Stomach (tissue), 9 donors: ENCODE measurements around the gene PRKCE. TPM values are rescaled to one million over a fixed set of nuclear protein-coding genes. Genes with fewer than 3 reads are reported as not detected.

Experiments
- DNase-seq, 2 donors: peaks; one replicate each; pipeline versions ENCODE4 v3.0.0 to v3.0.0-alpha.2; 2013 to 2019
- H3K27ac ChIP-seq, 5 donors: fragments of 200-600 bp in 4 of 5; sonication (generic) in 4 of 5; one replicate each; pipeline ENCODE4 v1.5.1; 2013 to 2019; ENCODE audit warnings: mild to moderate bottlenecking in 1 of 5, moderate library complexity in 1 of 5
- H3K27me3 ChIP-seq, 3 donors: fragments of 200-600 bp; sonication (generic); one replicate each; pipeline ENCODE4 v1.5.1; 2017 to 2019; ENCODE audit warnings: mixed run types in 1 of 3
- H3K36me3 ChIP-seq, 4 donors: fragments of 200-600 bp; sonication (generic); 1 replicate in 3 of 4; 2 replicates in 1 of 4; pipeline ENCODE4 v1.5.1; 2016 to 2019
- H3K4me1 ChIP-seq, 4 donors: fragments of 200-600 bp; sonication (generic); one replicate each; pipeline ENCODE4 v1.5.1; 2016 to 2019
- H3K4me3 ChIP-seq, 4 donors: fragments of 200-600 bp; sonication (generic) in 3 of 4; one replicate each; pipeline ENCODE4 v1.5.1; 2016 to 2019; ENCODE audit warnings: mild to moderate bottlenecking in 1 of 4
- H3K9me3 ChIP-seq, 4 donors: fragments of 200-600 bp; sonication (generic); one replicate each; pipeline ENCODE4 v1.5.1; 2016 to 2019
- EP300 ChIP-seq: sonication (generic); formaldehyde crosslinking; IDR thresholded peaks from one replicate; pipeline ENCODE4 v1.6.1; 2017; ENCODE audit warnings: antibody characterized with exemption
- POLR2A ChIP-seq, 4 donors: fragments of 450-650 bp; IDR thresholded peaks; one replicate each; pipeline ENCODE4 v1.6.1; 2016; ENCODE audit warnings: antibody characterized with exemption in 4 of 4, control low read depth in 2 of 4, mild to moderate bottlenecking in 1 of 4, moderate library complexity in 1 of 4
- POLR2AphosphoS5 ChIP-seq, 3 donors: sonication (generic); formaldehyde crosslinking; IDR thresholded peaks; one replicate each; pipeline ENCODE4 v1.6.1; 2016; ENCODE audit warnings: antibody characterized with exemption in 3 of 3
- WGBS, 5 donors: extraction: QIAGEN DNeasy Blood & Tissue Kit in 3 of 5; methylation state at CpG; one replicate each; pipeline versions ENCODE4 v1.1.5 to v1.1.7; 2013 to 2018; 5-methylcytosine and 5-hydroxymethylcytosine counted together
- intact Hi-C: fragments of 100-400 bp; cut with DNase I; formaldehyde crosslinking; loops from one replicate; pipeline ENCODE4 v1.15.1; 2023; ENCODE audit warnings: low total_unique reads
- polyA plus RNA-seq, 3 donors: library from polyadenylated mRNA; stranded (reverse); fragments of 200-250 nt; gene quantifications; one replicate each; pipeline ENCODE4 v1.2.3, GENCODE V29; 2013
- total RNA-seq, 5 donors: library from RNA; depleted of rRNA; stranded (reverse); fragments of >200 nt; gene quantifications; one replicate each; pipeline versions ENCODE4 v1.1.0 to v1.2.3, GENCODE V29; 2014 to 2016
- TF ChIP-seq, protein P1 (sequence below), 7 experiments: fragments of 450-650 bp in 4 of 7; fragments of 200-600 bp in 3 of 7; sonication (generic) in 3 of 7; IDR thresholded peaks; one replicate each; pipeline ENCODE4 v1.5.1; 2016 to 2019; ENCODE audit warnings: antibody characterized with exemption in 7 of 7, control low read depth in 2 of 7, mild to moderate bottlenecking in 1 of 7
- donor health status: healthy with polysubstance abuse.
- donor health status: Bipolar disorder and iron deficiency.
- donor health status: healthy.

The PRKCE gene
- total and polyA plus RNA-seq, 8 donors: 2.0 to 92.0 (median 10.0) TPM

DNA sequence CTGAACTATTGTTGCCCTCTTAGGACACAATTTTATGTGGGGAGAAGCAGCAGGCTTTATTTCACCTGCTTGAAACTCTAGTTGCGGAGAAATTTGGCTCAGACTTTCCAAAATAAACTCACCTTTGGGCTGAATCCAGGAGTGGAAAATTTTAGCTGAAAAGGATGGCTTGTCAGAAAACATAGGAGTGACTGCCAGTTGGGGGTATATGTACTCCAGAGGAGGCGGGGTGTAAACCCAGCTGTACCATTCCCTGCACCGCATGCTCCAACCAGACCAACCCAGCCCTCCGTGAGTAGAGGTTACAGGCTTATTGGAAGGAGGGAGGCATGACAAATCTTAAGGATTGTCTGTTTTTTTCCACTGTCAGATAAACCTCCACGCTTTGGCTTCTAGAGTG lies 53.8 kb downstream of the PRKCE start:
- Histone ChIP-seq H3K36me3 (no peaks in the 10 kb centered on the region), H3K4me1 (peaks cover 0 to 48% (median 18%) of the 10 kb centered on the region in 4 donors), H3K27ac (peak overlapping the region in 1 of 5 donors; percentile 30), H3K4me3 (no peak overlapping the region), H3K9me3 (no peaks in the 10 kb centered on the region), H3K27me3 (no peaks in the 10 kb centered on the region)
- 43 to 59% (median 57%) methylated on average over 5 of the region's 5 CpGs for WGBS, 5 donors
- intact Hi-C loops: no loop called here
- no peak for DNase-seq
- TF ChIP-seq, protein P1, sequence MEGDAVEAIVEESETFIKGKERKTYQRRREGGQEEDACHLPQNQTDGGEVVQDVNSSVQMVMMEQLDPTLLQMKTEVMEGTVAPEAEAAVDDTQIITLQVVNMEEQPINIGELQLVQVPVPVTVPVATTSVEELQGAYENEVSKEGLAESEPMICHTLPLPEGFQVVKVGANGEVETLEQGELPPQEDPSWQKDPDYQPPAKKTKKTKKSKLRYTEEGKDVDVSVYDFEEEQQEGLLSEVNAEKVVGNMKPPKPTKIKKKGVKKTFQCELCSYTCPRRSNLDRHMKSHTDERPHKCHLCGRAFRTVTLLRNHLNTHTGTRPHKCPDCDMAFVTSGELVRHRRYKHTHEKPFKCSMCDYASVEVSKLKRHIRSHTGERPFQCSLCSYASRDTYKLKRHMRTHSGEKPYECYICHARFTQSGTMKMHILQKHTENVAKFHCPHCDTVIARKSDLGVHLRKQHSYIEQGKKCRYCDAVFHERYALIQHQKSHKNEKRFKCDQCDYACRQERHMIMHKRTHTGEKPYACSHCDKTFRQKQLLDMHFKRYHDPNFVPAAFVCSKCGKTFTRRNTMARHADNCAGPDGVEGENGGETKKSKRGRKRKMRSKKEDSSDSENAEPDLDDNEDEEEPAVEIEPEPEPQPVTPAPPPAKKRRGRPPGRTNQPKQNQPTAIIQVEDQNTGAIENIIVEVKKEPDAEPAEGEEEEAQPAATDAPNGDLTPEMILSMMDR (IDR thresholded peaks at IDR 0.05): no peak
- TF ChIP-seq EP300: no peak
- TF ChIP-seq POLR2AphosphoS5 (IDR thresholded peaks at IDR 0.05): no peak
- no peak for TF ChIP-seq POLR2A (IDR thresholded peaks at IDR 0.05)

GRCh38 chr2:45706033-45706432 lies 54.6 kb downstream of the PRKCE start:
- DNase-seq: no peak
- intact Hi-C loops: no loop called here
- H3K36me3 ChIP-seq: no peaks in the 10 kb centered on the region
- no peak overlapping the region for H3K4me3 ChIP-seq
- H3K4me1 ChIP-seq: peaks cover 0 to 43% (median 15%) of the 10 kb centered on the region in 4 donors
- peak overlapping the region in 1 of 5 donors; percentile 30 for H3K27ac ChIP-seq
- H3K27me3 ChIP-seq: no peaks in the 10 kb centered on the region
- no peaks in the 10 kb centered on the region for H3K9me3 ChIP-seq
- TF ChIP-seq EP300 (no peak), POLR2A (IDR thresholded peaks at IDR 0.05) (no peak), POLR2AphosphoS5 (IDR thresholded peaks at IDR 0.05) (no peak)
- TF ChIP-seq, protein P1 (IDR thresholded peaks at IDR 0.05): no peak

- Histone ChIP-seq H3K9me3 (no peaks in the 10 kb centered on the region), H3K27ac (no peak overlapping the region), H3K4me3 (no peak overlapping the region), H3K27me3 (no peaks in the 10 kb centered on the region), H3K4me1 (peaks cover 0 to 51% (median 15%) of the 10 kb centered on the region in 4 donors), H3K36me3 (no peaks in the 10 kb centered on the region)
- no peak for TF ChIP-seq EP300
- no peak for TF ChIP-seq POLR2A (IDR thresholded peaks at IDR 0.05)
- no peak for TF ChIP-seq POLR2AphosphoS5 (IDR thresholded peaks at IDR 0.05)
- TF ChIP-seq, protein P1 (IDR thresholded peaks at IDR 0.05): no peak
- 92 to 99% (median 96%) methylated on average over 3 of the region's 3 CpGs for WGBS, 5 donors
- intact Hi-C loops: no loop called here
- DNase-seq: no peak
These were observed 55.5 kb downstream of the PRKCE start for GRCh38 chr2:45707006-45707405.

- Histone ChIP-seq H3K4me3 (no peak overlapping the region), H3K36me3 (no peaks in the 10 kb centered on the region), H3K27me3 (no peaks in the 10 kb centered on the region), H3K4me1 (peaks cover 0 to 51% (median 15%) of the 10 kb centered on the region in 4 donors), H3K9me3 (no peaks in the 10 kb centered on the region), H3K27ac (no peak overlapping the region)
- TF ChIP-seq POLR2AphosphoS5 (IDR thresholded peaks at IDR 0.05) (no peak), POLR2A (IDR thresholded peaks at IDR 0.05) (no peak), EP300 (no peak)
- TF ChIP-seq, protein P1 (IDR thresholded peaks at IDR 0.05): no peak
- no peak for DNase-seq
- WGBS, 5 donors: 89 to 94% (median 94%) methylated on average over 6 of the region's 6 CpGs
- intact Hi-C loops: no loop called here
These were observed 56.2 kb downstream of the PRKCE start for GRCh38 chr2:45707661-45708060.
